Measurements from ENCODE around the gene COA8. TPM values are rescaled to one million over a fixed set of nuclear protein-coding genes. Genes with fewer than 3 reads are reported as not detected.

The COA8 gene
- total RNA-seq, 4 donors from 2014 or later: 1.5 to 17.1 (median 15.2) TPM; not detected in 1

- Histone ChIP-seq H3K36me3 (peaks cover 0 to 20% (median 4%) of the 10 kb centered on the region in 4 donors), H3K27me3 (no peaks in the 10 kb centered on the region), H3K4me3 (no peak overlapping the region), H3K4me1 (peaks cover 17 to 61% (median 28%) of the 10 kb centered on the region in 4 donors), H3K9me3 (no peaks in the 10 kb centered on the region), H3K27ac (peak overlapping the region in 1 of 4 donors; percentile 13)
- TF ChIP-seq CTCF (IDR thresholded peaks at IDR 0.05): no peak
- no peak for TF ChIP-seq EP300 (IDR thresholded peaks at IDR 0.05; ENCODE audit: low read depth)
- no peak for TF ChIP-seq POLR2AphosphoS5 (IDR thresholded peaks at IDR 0.05)
- no peak for TF ChIP-seq POLR2A (IDR thresholded peaks at IDR 0.05)
- in situ Hi-C loops (cut with MboI; ENCODE audit: low pct_ligation_motif_present in 1 of 4, low pct_unique_long_range_greater_than_20kb in 1 of 4, low sequenced_read_pairs in 3 of 4): loop anchor here in 1 of 4 donors (10.0 kb wide), 1 partner anchor 51 kb away; no protein-coding TSS in a partner anchor
- WGBS, 2 donors (ENCODE audit: low coverage in 1 of 2): 73 to 85% methylated on average over 8 to 15 of the region's 15 CpGs
- intact Hi-C loops (cut with DNase I; ENCODE audit: low total_unique reads): no loop called here
- DNase-seq: no peak
Measured at GRCh38 chr14:103555559-103556337, 7.0 kb upstream of the COA8 start.

GRCh38 chr14:103556946-103557758, 5.6 kb upstream of the COA8 start:
- in situ Hi-C loops (cut with MboI; ENCODE audit: low pct_ligation_motif_present in 1 of 4, low pct_unique_long_range_greater_than_20kb in 1 of 4, low sequenced_read_pairs in 3 of 4): loop anchor here in 1 of 4 donors (10.0 kb wide), 1 partner anchor 52 kb away; no protein-coding TSS in a partner anchor
- DNase-seq: no peak
- Histone ChIP-seq H3K4me1 (peaks cover 18 to 58% (median 29%) of the 10 kb centered on the region in 4 donors), H3K9me3 (no peaks in the 10 kb centered on the region), H3K4me3 (no peak overlapping the region), H3K36me3 (peaks cover 0 to 20% (median 4%) of the 10 kb centered on the region in 4 donors), H3K27ac (peak overlapping the region; percentile 54 to 70 (median 64)), H3K27me3 (no peaks in the 10 kb centered on the region)
- WGBS, 2 donors (ENCODE audit: low coverage in 1 of 2): 53 to 67% methylated on average over 10 to 15 of the region's 15 CpGs
- intact Hi-C loops (cut with DNase I; ENCODE audit: low total_unique reads): no loop called here
- TF ChIP-seq POLR2A (IDR thresholded peaks at IDR 0.05) (no peak), EP300 (IDR thresholded peaks at IDR 0.05; ENCODE audit: low read depth) (no peak), POLR2AphosphoS5 (IDR thresholded peaks at IDR 0.05) (no peak), CTCF (IDR thresholded peaks at IDR 0.05) (no peak)

- H3K4me1 ChIP-seq: peaks cover 15 to 50% (median 29%) of the 10 kb centered on the region in 4 donors
- 81 to 83% methylated on average over 7 to 16 of the region's 16 CpGs for WGBS, 2 donors (ENCODE audit: low coverage in 1 of 2)
- H3K9me3 ChIP-seq: no peaks in the 10 kb centered on the region
- H3K27me3 ChIP-seq: no peaks in the 10 kb centered on the region
- H3K4me3 ChIP-seq: no peak overlapping the region
- intact Hi-C loops (cut with DNase I; ENCODE audit: low total_unique reads) (no loop called here), in situ Hi-C loops (cut with MboI; ENCODE audit: low pct_ligation_motif_present in 1 of 4, low pct_unique_long_range_greater_than_20kb in 1 of 4, low sequenced_read_pairs in 3 of 4) (loop anchor here in 1 of 4 donors (10.0 kb wide), 1 partner anchor 53 kb away; no protein-coding TSS in a partner anchor)
- peak in 1 of 3 donors; percentile 14 for TF ChIP-seq POLR2AphosphoS5 (IDR thresholded peaks at IDR 0.05)
- TF ChIP-seq EP300 (IDR thresholded peaks at IDR 0.05; ENCODE audit: low read depth): no peak
- no peak for TF ChIP-seq CTCF (IDR thresholded peaks at IDR 0.05)
- TF ChIP-seq POLR2A (IDR thresholded peaks at IDR 0.05): no peak
- peak overlapping the region; percentile 54 to 70 (median 64) for H3K27ac ChIP-seq
- no peak for DNase-seq
- peaks cover 0 to 20% (median 4%) of the 10 kb centered on the region in 4 donors for H3K36me3 ChIP-seq
Measured at GRCh38 chr14:103558071-103558882, 4.5 kb upstream of the COA8 start.

Data from transverse colon (tissue), 4 donors.